NCI-H1694 (cell line): ENCODE measurements around the gene SARM1.
"Not testable (repeated sequence)": the region's sequence is repeated elsewhere in the genome, so short reads cannot be mapped to it uniquely, and the experiment has no call there.

ENCODE experiments used
- DNase-seq: peaks from one replicate; lab custom pipeline; 2025; lab: John Stamatoyannopoulos, UW

SARM1 gene

DNA sequence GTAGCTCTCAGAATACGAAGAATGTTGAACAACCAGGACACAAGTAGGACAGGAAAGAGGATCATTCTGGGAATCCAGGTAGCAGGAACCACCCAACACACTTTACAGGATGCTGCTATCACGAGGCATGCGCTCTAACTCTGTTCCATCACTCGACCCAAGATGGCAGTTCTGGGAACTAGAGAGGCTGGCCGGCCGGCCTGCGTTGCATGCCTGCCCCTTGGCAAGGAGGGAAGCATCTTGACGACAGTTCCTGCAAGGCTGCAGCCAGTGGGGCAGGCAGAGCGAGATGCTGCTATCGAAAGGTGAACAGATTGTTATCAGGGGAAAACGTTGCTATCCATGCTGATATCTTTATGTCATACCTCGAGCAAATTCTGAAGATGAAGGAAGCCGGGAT lies 53.7 kb downstream of the SARM1 start:
- no peak for DNase-seq

DNA sequence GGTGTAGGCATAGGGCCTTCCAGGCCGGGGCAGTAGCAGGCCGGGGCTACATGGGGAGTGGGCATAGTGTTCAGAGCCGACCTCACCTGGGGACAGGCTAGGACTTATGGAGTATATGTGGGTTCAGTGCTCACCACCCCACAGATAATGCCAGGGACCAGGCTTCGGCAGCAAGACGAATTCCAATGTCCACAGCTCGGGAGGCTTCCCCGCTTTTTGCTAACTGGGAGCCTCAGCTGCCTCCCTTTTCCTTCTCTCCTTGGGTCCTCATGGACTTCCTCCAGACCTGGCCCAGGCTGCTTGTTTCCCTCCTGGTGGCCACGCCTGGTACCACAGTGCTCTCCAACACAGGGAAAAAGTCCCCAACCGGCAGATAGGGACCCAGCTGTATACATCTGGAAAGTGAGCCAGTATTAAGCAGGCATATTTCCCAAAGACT lies 54.6 kb downstream of the SARM1 start:
- no peak for DNase-seq

DNA sequence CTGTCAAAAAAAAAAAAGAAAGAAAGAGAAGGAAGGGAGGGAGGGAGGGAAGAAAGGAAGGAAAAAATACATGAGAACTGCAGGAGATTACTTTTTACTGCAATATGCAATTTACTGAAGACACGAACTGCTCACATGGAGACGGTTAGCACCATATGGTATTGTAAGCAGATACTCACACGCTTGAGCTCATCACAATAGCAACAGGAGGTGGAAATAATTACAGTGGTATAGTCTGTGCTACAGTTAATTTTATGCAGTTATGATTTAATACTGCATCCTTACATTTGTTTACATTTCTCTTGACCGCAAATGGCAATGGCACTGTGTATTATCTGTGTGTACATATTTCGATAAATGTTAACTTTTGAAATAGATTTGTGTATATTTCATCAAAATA lies 55.9 kb downstream of the SARM1 start:
- DNase-seq = peak; percentile 87

DNA sequence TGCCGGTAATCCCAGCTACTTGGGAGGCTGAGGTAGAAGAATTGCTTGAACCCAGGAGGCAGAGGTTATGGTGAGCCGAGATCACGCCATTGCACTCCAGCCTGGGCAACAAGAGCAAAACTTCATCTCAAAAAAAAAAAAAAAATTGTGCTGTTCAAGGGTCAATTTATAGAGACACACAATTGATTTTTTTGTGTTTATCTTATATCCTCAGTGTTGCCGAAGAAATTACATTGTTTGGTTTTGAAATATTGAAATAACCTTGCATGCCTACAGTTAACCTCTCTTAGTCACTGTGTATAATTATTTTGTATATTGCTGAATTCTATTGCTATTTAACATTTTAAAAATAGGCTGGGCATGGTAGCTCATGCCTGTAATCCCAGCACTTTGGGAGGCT lies 56.5 kb downstream of the SARM1 start:
- not testable (repeated sequence) for DNase-seq

DNA sequence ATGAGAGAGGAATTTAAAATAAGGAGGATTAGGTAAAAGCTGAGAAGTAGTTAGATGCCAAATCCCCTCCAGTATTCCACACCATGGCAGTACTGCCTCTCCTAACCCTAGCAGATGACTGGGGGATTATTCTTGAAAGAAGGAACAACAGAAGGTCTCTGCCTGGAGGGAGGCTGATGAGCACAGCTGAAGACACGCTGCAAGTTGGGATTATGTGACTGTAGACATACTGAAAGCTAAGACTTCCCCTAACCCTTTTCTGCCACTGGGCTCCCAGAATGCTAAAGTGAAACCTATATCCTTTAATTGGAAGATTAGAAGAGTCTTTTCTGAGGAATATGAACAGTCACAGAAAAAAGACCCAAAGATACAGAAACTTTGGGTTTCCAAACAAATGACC lies 62.2 kb downstream of the SARM1 start:
- no peak for DNase-seq

DNA sequence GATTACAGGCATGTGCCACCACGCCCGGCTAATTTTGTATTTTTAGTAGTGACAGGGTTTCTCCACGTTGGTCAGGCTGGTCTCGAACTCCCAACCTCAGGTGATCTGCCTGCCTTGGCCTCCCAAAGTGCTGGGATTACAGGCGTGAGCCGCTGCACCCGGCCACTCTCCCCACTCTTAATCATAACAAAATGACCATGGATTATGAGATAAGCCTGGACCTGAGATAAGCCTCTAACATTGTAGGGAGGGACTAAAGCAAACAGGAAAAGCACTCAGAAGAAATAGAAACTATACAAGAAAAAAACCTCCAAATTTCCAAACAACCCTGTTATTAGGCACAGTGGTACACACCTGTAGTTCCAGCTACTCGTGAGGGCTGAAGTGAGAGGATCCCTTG lies 62.8 kb downstream of the SARM1 start:
- not testable (repeated sequence) for DNase-seq

DNA sequence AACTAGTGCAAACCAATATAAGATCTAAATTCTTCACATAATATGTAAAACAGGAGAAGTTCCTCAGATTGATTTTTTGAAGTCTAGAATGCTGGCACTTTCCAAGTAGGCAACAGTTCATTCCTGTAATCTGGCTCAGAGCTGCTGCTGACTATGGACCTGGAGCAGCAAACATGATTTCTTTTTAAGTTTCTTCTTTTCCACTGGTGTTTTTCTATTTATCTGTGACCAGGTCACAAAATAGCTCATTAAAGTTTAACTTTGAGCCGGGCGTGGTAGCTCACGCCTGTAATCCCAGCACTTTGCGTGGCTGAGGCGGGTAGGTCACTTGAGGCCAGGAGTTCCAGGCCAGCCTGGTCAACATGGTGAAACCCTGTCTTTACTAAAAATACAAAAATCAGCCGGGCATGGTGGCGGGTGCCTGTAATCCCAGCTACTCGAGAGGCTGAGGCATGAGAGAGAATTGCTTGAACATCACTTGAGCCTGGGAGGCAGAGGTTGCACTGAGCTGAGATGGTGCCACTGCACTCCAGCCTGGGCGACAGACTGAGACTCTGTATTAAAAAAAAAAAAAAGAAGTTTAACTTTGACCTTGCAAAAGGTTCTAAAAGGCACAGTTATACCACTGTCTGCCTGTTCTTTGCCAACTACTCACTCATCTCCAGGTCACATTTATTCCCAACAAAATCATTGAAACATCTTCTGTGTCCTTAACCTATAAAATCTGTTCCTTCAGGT lies 72.6 kb downstream of the SARM1 start:
- DNase-seq = no peak

DNA sequence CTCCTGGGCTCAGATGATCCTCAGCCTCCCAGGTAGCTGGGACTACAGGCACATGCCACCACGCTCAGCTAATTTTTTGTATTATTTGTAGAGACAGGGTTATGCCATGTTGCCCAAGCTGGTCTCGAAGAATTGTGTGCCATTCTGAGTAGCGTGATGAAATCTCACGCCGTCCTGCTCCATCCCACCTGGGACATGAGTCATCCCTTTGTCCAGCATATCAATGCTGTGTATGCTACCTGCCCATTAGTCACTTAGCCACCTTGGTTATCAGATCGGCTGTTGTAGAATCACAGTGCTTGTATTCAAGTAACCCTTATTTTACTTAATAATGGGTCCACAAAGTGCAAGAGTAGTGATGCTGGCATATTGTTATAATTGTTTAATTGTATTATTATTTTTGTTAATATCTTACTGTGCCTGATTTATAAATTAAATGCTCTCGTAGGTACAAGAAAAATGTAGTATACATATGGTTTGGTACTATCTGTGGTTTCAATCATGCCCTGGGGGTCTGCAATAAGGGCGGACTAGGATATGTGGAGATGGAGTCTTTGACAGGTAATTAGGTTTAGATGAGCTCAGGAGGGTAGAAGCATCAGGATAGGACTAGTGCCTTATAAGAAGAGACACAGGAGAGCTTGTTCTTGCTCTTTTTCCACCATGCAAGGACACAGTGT lies 75.4 kb downstream of the SARM1 start:
- no peak for DNase-seq

DNA sequence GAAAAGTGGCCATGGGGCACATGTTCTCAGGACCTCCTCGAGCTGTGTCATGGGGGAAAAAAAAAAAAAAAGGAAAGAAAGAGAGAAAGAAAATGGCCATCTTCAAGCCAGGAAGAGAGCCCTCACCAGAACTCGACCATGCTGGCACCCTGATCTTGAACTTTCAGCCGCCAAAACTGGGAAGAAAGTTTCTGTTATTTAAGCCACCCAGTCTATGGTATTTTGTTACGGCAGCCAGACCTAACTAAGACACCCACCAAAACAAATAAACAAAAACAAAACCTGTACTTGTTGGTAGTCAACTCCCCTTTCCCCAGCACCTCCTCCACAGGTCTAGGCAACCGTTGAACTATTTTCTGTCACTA lies 75.9 kb downstream of the SARM1 start:
- DNase-seq = no peak

DNA sequence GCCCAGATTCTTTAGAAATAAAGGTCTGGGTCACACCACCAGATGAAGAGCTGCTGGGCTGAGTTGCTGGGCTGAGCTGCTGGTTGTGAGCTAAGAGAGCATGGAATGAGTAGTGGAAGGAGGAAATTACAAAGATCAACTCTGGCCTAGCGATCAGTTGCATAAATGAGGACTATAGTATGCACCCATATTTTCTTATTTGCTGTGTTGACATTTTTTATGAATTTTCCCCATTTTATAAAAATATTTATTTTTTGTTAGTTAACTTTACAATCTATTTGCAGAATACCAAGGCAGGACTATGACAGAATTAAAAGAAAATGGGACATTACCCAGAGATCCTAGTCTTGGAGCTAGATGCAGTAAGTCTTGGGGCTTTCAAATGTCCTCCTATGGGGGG lies 78.4 kb downstream of the SARM1 start:
- no peak for DNase-seq
